Measurements from ENCODE around the gene RDH11. TPM values are rescaled to one million over a fixed set of nuclear protein-coding genes. Genes with fewer than 3 reads are reported as not detected.
"Not testable (repeated sequence)": the region's sequence is repeated elsewhere in the genome, so short reads cannot be mapped to it uniquely, and the experiment has no call there.

The RDH11 gene
- total RNA-seq, 1 experiment from 2014 or later: 54.6 TPM

GRCh38 chr14:67701492-67701891, 5.9 kb upstream of the RDH11 start, which contains the start of gene RDH12:
RDH12 (plus strand) TSS chr14:67701886; CDS start chr14:67722643, 20,757 bp downstream.
- RAD21 ChIA-PET (ENCODE audit: low non-redundant PET in 1 of 2, low total read pairs in 2 of 2, uncharacterized antibody in 2 of 2, unreplicated experiment in 2 of 2); H3K36me3 ChIP-seq (ENCODE audit: control insufficient read depth in 1 of 2, insufficient read depth in 2 of 2, low read length in 2 of 2); BruUV-seq (replicated peaks); POLR2A ChIA-PET; H3K9me2 ChIP-seq (ENCODE audit: insufficient read depth); H3K9ac ChIP-seq (ENCODE audit: low read length); H3K79me2 ChIP-seq (ENCODE audit: insufficient read depth, low read length); H3K9me3 ChIP-seq (ENCODE audit: control insufficient read depth in 1 of 2, insufficient read depth in 1 of 2, low read depth in 1 of 2, low read length in 2 of 2); H4K20me1 ChIP-seq (ENCODE audit: insufficient read depth); DNase-seq (ENCODE audit: low read depth, low spot score); H3K27me3 ChIP-seq (ENCODE audit: insufficient read depth, low read length): not testable (repeated sequence)
- Histone ChIP-seq H3K4me1 (ENCODE audit: control insufficient read depth in 1 of 2, insufficient read depth in 2 of 2, low read length in 2 of 2) (peaks cover 16 to 32% of the 10 kb centered on the region in 2 experiments), H3K4me3 (replicated peaks in 1 of 2; ENCODE audit: low read depth in 1 of 2, low read length in 2 of 2) (peak within 1 kb of the TSS in 1 of 2 experiments; percentile 21; a peak in 1 of 4 replicates), H3K27ac (ENCODE audit: low read depth, low read length) (peak within 1 kb of the TSS; percentile 12; the same call in 1 of the 2 replicates), H3K4me2 (ENCODE audit: low read length) (peak within 1 kb of the TSS; percentile 60), H2AFZ (ENCODE audit: low read depth, low read length, poor library complexity, severe bottlenecking) (peak within 1 kb of the TSS; percentile 94)
- TF ChIP-seq JUND (IDR thresholded peaks at IDR 0.05): 0 out of 2 replicates have a peak, but pooled peaks have one; percentile 14
- TF ChIP-seq EGR1 (IDR thresholded peaks at IDR 0.05; ENCODE audit: low read depth): peak; percentile 55; the same call in 1 of the 2 replicates
- intact Hi-C loops (cut with micrococcal nuclease): loop anchor here (5.0 to 10.0 kb wide), 5 partner anchors 34 to 1337 kb away; partner anchors contain the start of gene PIGH
- ATAC-seq: peak; percentile 20; the same call in 1 of the 2 replicates
- CTCF ChIA-PET: interaction anchor here (1.6 to 5.3 kb wide), 4 partner anchors 118 to 342 kb away, joined by 4 to 117 read pairs (median 38); partner anchors contain the start of gene ATP6V1D

GRCh38 chr14:67698179-67698578, 2.6 kb upstream of the RDH11 start:
- H3K9me3 ChIP-seq (ENCODE audit: control insufficient read depth in 1 of 2, insufficient read depth in 1 of 2, low read depth in 1 of 2, low read length in 2 of 2): no peaks in the 10 kb centered on the region
- no TSS peak for BruUV-seq (replicated peaks)
- no peak overlapping the region for H3K4me2 ChIP-seq (ENCODE audit: low read length)
- TF ChIP-seq POLR2AphosphoS5 (IDR thresholded peaks at IDR 0.05; ENCODE audit: low read depth, low read length) (no peak), ELF1 (IDR thresholded peaks at IDR 0.05; ENCODE audit: borderline replicate concordance, low read depth) (no peak), REST (IDR thresholded peaks at IDR 0.05; ENCODE audit: low read depth) (no peak), CBX3 (IDR thresholded peaks at IDR 0.05; ENCODE audit: low read depth) (no peak), SRF (IDR thresholded peaks at IDR 0.05; ENCODE audit: low read depth) (no peak), CEBPB (IDR thresholded peaks at IDR 0.05; ENCODE audit: low read depth) (no peak), ATF3 (IDR thresholded peaks at IDR 0.05) (no peak), EZH2phosphoT487 (IDR thresholded peaks at IDR 0.05; ENCODE audit: borderline replicate concordance) (no peak), POLR2A (IDR thresholded peaks at IDR 0.05; ENCODE audit: borderline replicate concordance, extremely low read depth, insufficient read depth, insufficient read length) (no peak), SIN3A (IDR thresholded peaks at IDR 0.05; ENCODE audit: low read depth) (no peak), ZNF274 (IDR thresholded peaks at IDR 0.05; ENCODE audit: low read depth, low read length) (no peak), ZBTB33 (IDR thresholded peaks at IDR 0.05; ENCODE audit: extremely low read depth, insufficient replicate concordance, low read length) (no peak), TCF7L2 (IDR thresholded peaks at IDR 0.05; ENCODE audit: borderline replicate concordance, extremely low read depth, insufficient read depth, insufficient read length) (no peak)

More at GRCh38 chr14:67698179-67698578, 2.6 kb upstream of the RDH11 start:
- RAD21 ChIA-PET (ENCODE audit: low non-redundant PET in 1 of 2, low total read pairs in 2 of 2, uncharacterized antibody in 2 of 2, unreplicated experiment in 2 of 2): no interaction called here
- no peaks in the 10 kb centered on the region for H4K20me1 ChIP-seq (ENCODE audit: insufficient read depth)
- H3K36me3 ChIP-seq (ENCODE audit: control insufficient read depth in 1 of 2, insufficient read depth in 2 of 2, low read length in 2 of 2): no peaks in the 10 kb centered on the region
- H3K27ac ChIP-seq (ENCODE audit: low read depth, low read length): no peak overlapping the region
- H3K4me3 ChIP-seq (replicated peaks in 1 of 2; ENCODE audit: low read depth in 1 of 2, low read length in 2 of 2): no peak overlapping the region
- CTCF ChIA-PET: no interaction called here
- no peak for ATAC-seq
- no peak overlapping the region for H2AFZ ChIP-seq (ENCODE audit: low read depth, low read length, poor library complexity, severe bottlenecking)
- no peaks in the 10 kb centered on the region for H3K27me3 ChIP-seq (ENCODE audit: insufficient read depth, low read length)
- peaks cover 22 to 40% of the 10 kb centered on the region in 2 experiments for H3K4me1 ChIP-seq (ENCODE audit: control insufficient read depth in 1 of 2, insufficient read depth in 2 of 2, low read length in 2 of 2)
- peaks cover 19% of the 10 kb centered on the region for H3K79me2 ChIP-seq (ENCODE audit: insufficient read depth, low read length)
- intact Hi-C loops (cut with micrococcal nuclease): no loop called here
- no peaks in the 10 kb centered on the region for H3K9me2 ChIP-seq (ENCODE audit: insufficient read depth)
- POLR2A ChIA-PET: no interaction called here
- DNase-seq (ENCODE audit: low read depth, low spot score): no peak
- H3K9ac ChIP-seq (ENCODE audit: low read length): no peak overlapping the region
